Mammary epithelial cell (primary cell): Measurements from ENCODE around the gene PLCG1.

Source experiments
- CTCF ChIP-seq, 2 donors: IDR thresholded peaks in 1 of 2; conservative IDR thresholded peaks in 1 of 2; 2 replicates each; pipeline ENCODE4 v1.5.1; 2011 to 2012; ENCODE audit warnings: inconsistent platforms in 2 of 2, low read length in 2 of 2, mild to moderate bottlenecking in 2 of 2, control low read depth in 1 of 2, low read depth in 1 of 2; ENCODE audit not compliant: insufficient read depth in 1 of 2; ENCODE audit errors: extremely low read depth in 1 of 2
- EZH2 ChIP-seq: IDR thresholded peaks from 2 replicates; pipeline ENCODE4 v1.6.1; 2012; ENCODE audit warnings: low read length, inconsistent platforms, borderline replicate concordance

GRCh38 chr20:41191562-41192500 lies 54.5 kb downstream of the PLCG1 start:
- no peak for TF ChIP-seq CTCF (conservative IDR thresholded peaks at IDR 0.05 in 1 of 2, IDR thresholded peaks at IDR 0.05 in 1 of 2; ENCODE audit: extremely low read depth in 1 of 2, insufficient read depth in 1 of 2, low read depth in 1 of 2, low read length in 2 of 2)
- TF ChIP-seq EZH2 = no peak
